HCT116 (cell line): ENCODE data around the gene ZNF214. TPM values are rescaled to one million over a fixed set of nuclear protein-coding genes. Genes with fewer than 3 reads are reported as not detected.

Source experiments
- ATAC-seq: fragments of 200-7000 bp; cut with Tn5 transposase; 2 replicates; pipeline ENCODE4 v1.9.1; 2020; ENCODE audit warnings: mild to moderate bottlenecking, moderate library complexity
- BruUV-seq: library from RNA; stranded (reverse); fragments of 400-500 nt; replicated peaks from 2 replicates; lab custom pipeline; 2021; lab: Mats Ljungman, UMichigan
- CTCF ChIA-PET: fragments of 300-600 bp; sonication (Branson Sonifier 250); formaldehyde crosslinking; loops from one replicate; lab custom pipeline; 2021; ENCODE audit warnings: antibody characterized with exemption; lab: Charles Lee
- POLR2A ChIA-PET: fragments of 300-600, 350-600 bp; sonication (Branson Sonifier 250); formaldehyde crosslinking; loops from one replicate; lab custom pipeline; 2021; ENCODE audit warnings: antibody characterized with exemption; lab: Charles Lee
- RAD21 ChIA-PET, 2 experiments: fragments of 300-600 bp; sonication (Branson Sonifier 250); formaldehyde crosslinking; loops; one replicate each; lab custom pipeline; 2023; ENCODE audit warnings: low total read pairs in 2 of 2; ENCODE audit not compliant: uncharacterized antibody in 2 of 2, unreplicated experiment in 2 of 2, low non-redundant PET in 1 of 2; lab: Charles Lee
- DNase-seq: peaks from one replicate; pipeline ENCODE4 v3.0.0-alpha.2; 2010; ENCODE audit warnings: low read depth, low spot score
- H2AFZ ChIP-seq: fragments of 200-600 bp; shearing (Covaris generic), sonication (generic); 2 replicates; pipeline ENCODE4 v1.6.1; 2017; ENCODE audit warnings: low read depth, mixed run types, mixed read lengths, antibody characterized with exemption, low read length; ENCODE audit not compliant: poor library complexity, severe bottlenecking
- H3K27ac ChIP-seq: 2 replicates; pipeline ENCODE4 v1.5.1; 2012; ENCODE audit warnings: low read depth, low read length
- H3K27me3 ChIP-seq: fragments of 200-600 bp; sonication (generic); 2 replicates; pipeline ENCODE4 v1.6.1; 2016; ENCODE audit warnings: mixed run types, low read length, mixed read lengths; ENCODE audit not compliant: insufficient read depth
- H3K36me3 ChIP-seq, 2 experiments: fragments of 200-500 bp in 1 of 2; fragments of 200-600 bp in 1 of 2; sonication (Bioruptor generic) in 1 of 2; sonication (generic) in 1 of 2; 2 replicates each; pipeline versions ENCODE4 v1.5.1 to v1.6.1; 2014 to 2016; ENCODE audit warnings: low read length in 2 of 2, inconsistent platforms in 1 of 2, mixed read lengths in 1 of 2, mixed run types in 1 of 2; ENCODE audit not compliant: insufficient read depth in 2 of 2, control insufficient read depth in 1 of 2
- H3K4me1 ChIP-seq, 2 experiments: fragments of 200-600 bp in 1 of 2; sonication (generic) in 1 of 2; 2 replicates each; pipeline versions ENCODE4 v1.5.1 to v1.6.1; 2012 to 2017; ENCODE audit warnings: low read length in 2 of 2, inconsistent platforms in 1 of 2, mild to moderate bottlenecking in 1 of 2, mixed read lengths in 1 of 2, mixed run types in 1 of 2, moderate library complexity in 1 of 2; ENCODE audit not compliant: insufficient read depth in 2 of 2, control insufficient read depth in 1 of 2
- H3K4me2 ChIP-seq: fragments of 200-600 bp; sonication (generic); 2 replicates; pipeline ENCODE4 v1.6.1; 2017; ENCODE audit warnings: mixed run types, low read length, mixed read lengths
- H3K4me3 ChIP-seq, 2 experiments: fragments of 200-600 bp in 1 of 2; sonication (generic) in 1 of 2; replicated peaks in 1 of 2; 2 replicates each; pipeline ENCODE4 v1.5.1; 2011 to 2016; ENCODE audit warnings: low read length in 2 of 2, control low read depth in 1 of 2, low read depth in 1 of 2, mild to moderate bottlenecking in 1 of 2, mixed read lengths in 1 of 2, mixed run types in 1 of 2
- H3K79me2 ChIP-seq: fragments of 200-600 bp; sonication (generic); 2 replicates; pipeline ENCODE4 v1.6.1; 2017; ENCODE audit warnings: mild to moderate bottlenecking, mixed run types, low read length, moderate library complexity, mixed read lengths; ENCODE audit not compliant: insufficient read depth
- H3K9ac ChIP-seq: fragments of 200-600 bp; sonication (generic); 2 replicates; pipeline ENCODE4 v1.6.1; 2016; ENCODE audit warnings: low read length, mixed read lengths
- H3K9me2 ChIP-seq: fragments of 200-600 bp; sonication (generic), shearing (Covaris generic); 2 replicates; pipeline ENCODE4 v1.6.1; 2017; ENCODE audit warnings: mixed run types, mild to moderate bottlenecking, moderate library complexity; ENCODE audit not compliant: insufficient read depth
- H3K9me3 ChIP-seq, 2 experiments: fragments of 200-500 bp in 1 of 2; fragments of 200-600 bp in 1 of 2; sonication (Bioruptor generic) in 1 of 2; sonication (generic) in 1 of 2; 2 replicates each; pipeline ENCODE4 v1.6.1; 2014 to 2017; ENCODE audit warnings: low read length in 2 of 2, mixed read lengths in 2 of 2, inconsistent platforms in 1 of 2, low read depth in 1 of 2, mild to moderate bottlenecking in 1 of 2, mixed run types in 1 of 2, moderate library complexity in 1 of 2; ENCODE audit not compliant: control insufficient read depth in 1 of 2, insufficient read depth in 1 of 2
- H4K20me1 ChIP-seq: fragments of 200-600 bp; sonication (generic), shearing (Covaris generic); 2 replicates; pipeline ENCODE4 v1.6.1; 2017; ENCODE audit warnings: mixed run types, mild to moderate bottlenecking, moderate library complexity; ENCODE audit not compliant: insufficient read depth
- EGR1 ChIP-seq: IDR thresholded peaks from 2 replicates; pipeline ENCODE4 v1.6.1; 2012; ENCODE audit warnings: low read depth
- EZH2 ChIP-seq: fragments of 200-600 bp; sonication (generic); IDR thresholded peaks from 2 replicates; pipeline ENCODE4 v1.6.1; 2017; ENCODE audit warnings: antibody characterized with exemption, mixed run types
- FOSL1 ChIP-seq: IDR thresholded peaks from 2 replicates; pipeline ENCODE4 v1.6.1; 2012; ENCODE audit warnings: low read depth
- SRF ChIP-seq: IDR thresholded peaks from 2 replicates; pipeline ENCODE4 v1.6.1; 2012; ENCODE audit warnings: low read depth
- YY1 ChIP-seq: IDR thresholded peaks from 2 replicates; pipeline ENCODE4 v1.6.1; 2011; ENCODE audit warnings: low read length, low read depth, moderate library complexity, mild to moderate bottlenecking; ENCODE audit not compliant: insufficient replicate concordance; ENCODE audit errors: extremely low read depth
- ZFX ChIP-seq: fragments of 450-650 bp; IDR thresholded peaks from 2 replicates; pipeline ENCODE4 v1.6.1; 2017
- ZNF274 ChIP-seq: fragments of 200-500 bp; sonication (Bioruptor generic); IDR thresholded peaks from 2 replicates; pipeline ENCODE4 v1.6.1; 2014; ENCODE audit warnings: mild to moderate bottlenecking, low read depth, low read length, inconsistent platforms
- intact Hi-C: fragments of 100-400 bp; cut with micrococcal nuclease; formaldehyde crosslinking; loops from 2 replicates; pipeline ENCODE4 v1.10.0; 2022
- total RNA-seq: library from RNA; stranded (reverse); gene quantifications from one replicate; pipeline ENCODE4 v1.2.1, GENCODE V29; 2021; ENCODE audit not compliant: unreplicated experiment
- TF ChIP-seq, protein P1 (sequence below): IDR thresholded peaks from 2 replicates; pipeline ENCODE4 v1.6.1; 2012

The ZNF214 gene
- total RNA-seq, 1 experiment from 2014 or later = 2.1 TPM

DNA sequence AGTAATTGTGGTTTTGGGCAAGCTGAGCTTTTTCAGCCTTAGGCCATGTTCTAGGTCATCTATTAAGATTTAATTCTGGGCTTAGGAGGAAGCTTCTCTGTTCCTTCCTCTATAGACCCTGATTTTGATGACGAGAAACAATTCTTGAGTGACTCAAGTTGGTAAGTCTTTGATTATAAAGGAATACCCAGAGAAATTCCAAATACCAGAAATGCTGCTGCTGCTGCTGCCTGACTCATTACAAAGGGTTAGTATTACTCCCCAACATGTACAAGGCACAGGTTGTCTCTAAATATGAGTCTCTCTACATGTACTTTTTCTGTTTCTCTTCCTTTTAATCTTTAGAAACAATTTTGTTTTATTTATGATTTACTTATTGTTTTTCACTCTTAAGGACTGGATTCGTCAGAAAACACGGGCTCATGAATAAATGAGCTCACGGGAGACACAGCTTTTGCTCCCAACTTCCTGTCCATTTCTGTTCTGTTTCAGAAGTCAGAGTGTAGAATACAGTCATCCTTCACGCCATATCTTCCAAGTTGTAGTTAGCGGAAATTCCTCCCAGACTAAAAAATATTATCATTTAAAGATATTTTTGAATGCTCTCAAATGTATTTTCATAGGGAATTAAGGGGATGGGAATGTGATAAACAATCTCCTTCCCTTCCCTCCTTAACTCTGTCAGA, 36.8 kb upstream of the ZNF214 start:
- CTCF ChIA-PET = no interaction called here
- Histone ChIP-seq H3K27ac (no peak overlapping the region), H2AFZ (no peak overlapping the region), H3K4me2 (no peak overlapping the region), H3K9ac (no peak overlapping the region), H3K4me3 (no peak overlapping the region), H3K79me2 (no peaks in the 10 kb centered on the region), H3K36me3 (no peaks in the 10 kb centered on the region), H3K9me2 (no peaks in the 10 kb centered on the region), H4K20me1 (no peaks in the 10 kb centered on the region), H3K27me3 (no peaks in the 10 kb centered on the region; the same call in 1 of the 2 replicates), H3K9me3 (no peaks in the 10 kb centered on the region), H3K4me1 (no peaks in the 10 kb centered on the region)
- POLR2A ChIA-PET = no interaction called here
- RAD21 ChIA-PET = no interaction called here
- intact Hi-C loops = no loop called here
- DNase-seq (no peak), ATAC-seq (no peak)
- no TSS peak for BruUV-seq
- TF ChIP-seq FOSL1 = no peak
- TF ChIP-seq ZNF274 = no peak
- TF ChIP-seq, protein P1, sequence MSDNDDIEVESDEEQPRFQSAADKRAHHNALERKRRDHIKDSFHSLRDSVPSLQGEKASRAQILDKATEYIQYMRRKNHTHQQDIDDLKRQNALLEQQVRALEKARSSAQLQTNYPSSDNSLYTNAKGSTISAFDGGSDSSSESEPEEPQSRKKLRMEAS = no peak

DNA sequence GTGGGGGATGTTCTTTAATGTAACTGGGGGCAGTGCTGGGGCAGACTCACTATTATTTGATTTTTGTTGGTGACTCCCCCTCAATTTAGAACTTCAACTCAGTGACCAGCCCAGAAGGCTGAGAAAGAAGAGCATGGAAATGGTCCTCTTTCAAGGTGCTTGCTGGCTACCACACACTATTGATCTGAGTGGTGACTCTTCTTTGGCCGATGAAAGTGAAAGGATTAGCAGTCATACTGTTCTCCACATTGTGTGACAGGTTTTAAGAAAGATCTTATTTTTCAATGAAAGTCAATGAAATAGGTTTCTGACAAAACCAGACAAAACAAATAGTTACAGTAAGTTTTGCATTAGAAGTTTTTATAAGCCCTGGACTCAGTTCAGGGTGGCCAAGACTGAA, 30.0 kb upstream of the ZNF214 start:
- Histone ChIP-seq H3K9me2 (no peaks in the 10 kb centered on the region), H3K27ac (no peak overlapping the region), H3K79me2 (no peaks in the 10 kb centered on the region), H2AFZ (no peak overlapping the region)
- DNase-seq = no peak
- TF ChIP-seq ZFX (no peak), EZH2 (no peak), SRF (no peak), EGR1 (no peak), YY1 (no peak)
- TF ChIP-seq, all 23 proteins: peak for 0
- no TSS peak for BruUV-seq
- intact Hi-C loops = no loop called here
- no peak for ATAC-seq
- no peaks in the 10 kb centered on the region for H3K9me3 ChIP-seq
- H3K27me3 ChIP-seq = no peaks in the 10 kb centered on the region; the same call in 1 of the 2 replicates
- no peaks in the 10 kb centered on the region for H3K36me3 ChIP-seq
- no peak overlapping the region for H3K9ac ChIP-seq
- H3K4me3 ChIP-seq = no peak overlapping the region
- no peaks in the 10 kb centered on the region for H3K4me1 ChIP-seq
- POLR2A ChIA-PET = no interaction called here
- RAD21 ChIA-PET = no interaction called here
- no peak overlapping the region for H3K4me2 ChIP-seq
- CTCF ChIA-PET = no interaction called here
- no peaks in the 10 kb centered on the region for H4K20me1 ChIP-seq
